ENCODE measurements around the gene HSPA9. TPM values are rescaled to one million over a fixed set of nuclear protein-coding genes. Genes with fewer than 3 reads are reported as not detected.

HSPA9 gene
- total RNA-seq, 1 donor from 2014 or later = 247 TPM

GRCh38 chr5:138557677-138558076 is 17.5 kb downstream of the HSPA9 start:
- Mint-ChIP-seq H3K9me3 (no peaks in the 10 kb centered on the region), H3K4me3 (no peak overlapping the region), H3K36me3 (ENCODE audit: low read depth) (peaks cover 27% of the 10 kb centered on the region), H3K27ac (ENCODE audit: unreplicated experiment) (no peak overlapping the region), H3K4me1 (no peaks in the 10 kb centered on the region), H3K27me3 (ENCODE audit: low read depth) (no peaks in the 10 kb centered on the region)
- TF ChIP-seq CTCF (conservative IDR thresholded peaks at IDR 0.05) = no peak
- no peak for DNase-seq (ENCODE audit: low read depth, low spot score)

GRCh38 chr5:138554143-138554542 is 21.1 kb downstream of the HSPA9 start:
- Mint-ChIP-seq H3K27me3 (ENCODE audit: low read depth) (no peaks in the 10 kb centered on the region), H3K4me3 (no peak overlapping the region), H3K9me3 (no peaks in the 10 kb centered on the region), H3K4me1 (no peaks in the 10 kb centered on the region), H3K27ac (ENCODE audit: unreplicated experiment) (no peak overlapping the region), H3K36me3 (ENCODE audit: low read depth) (peaks cover 17% of the 10 kb centered on the region)
- TF ChIP-seq CTCF (conservative IDR thresholded peaks at IDR 0.05) = no peak
- DNase-seq (ENCODE audit: low read depth, low spot score) = no peak

GRCh38 chr5:138553437-138554095 is 21.6 kb downstream of the HSPA9 start:
- Mint-ChIP-seq H3K27me3 (ENCODE audit: low read depth) (no peaks in the 10 kb centered on the region), H3K27ac (ENCODE audit: unreplicated experiment) (no peak overlapping the region), H3K9me3 (no peaks in the 10 kb centered on the region), H3K4me1 (no peaks in the 10 kb centered on the region), H3K36me3 (ENCODE audit: low read depth) (peaks cover 14% of the 10 kb centered on the region), H3K4me3 (no peak overlapping the region)
- no peak for TF ChIP-seq CTCF (conservative IDR thresholded peaks at IDR 0.05)
- no peak for DNase-seq (ENCODE audit: low read depth, low spot score)

GRCh38 chr5:138552657-138553056 is 22.5 kb downstream of the HSPA9 start:
- no peak overlapping the region for H3K4me3 Mint-ChIP-seq
- no peak for TF ChIP-seq CTCF (conservative IDR thresholded peaks at IDR 0.05)
- peaks cover 5% of the 10 kb centered on the region for H3K4me1 Mint-ChIP-seq
- no peaks in the 10 kb centered on the region for H3K27me3 Mint-ChIP-seq (ENCODE audit: low read depth)
- H3K9me3 Mint-ChIP-seq = no peaks in the 10 kb centered on the region
- no peak for DNase-seq (ENCODE audit: low read depth, low spot score)
- peaks cover 12% of the 10 kb centered on the region for H3K36me3 Mint-ChIP-seq (ENCODE audit: low read depth)
- no peak overlapping the region for H3K27ac Mint-ChIP-seq (ENCODE audit: unreplicated experiment)

- Mint-ChIP-seq H3K4me1 (peaks cover 21% of the 10 kb centered on the region), H3K36me3 (ENCODE audit: low read depth) (peaks cover 3% of the 10 kb centered on the region), H3K4me3 (no peak overlapping the region), H3K27me3 (ENCODE audit: low read depth) (no peaks in the 10 kb centered on the region), H3K27ac (ENCODE audit: unreplicated experiment) (no peak overlapping the region), H3K9me3 (no peaks in the 10 kb centered on the region)
- no peak for DNase-seq (ENCODE audit: low read depth, low spot score)
- TF ChIP-seq CTCF (conservative IDR thresholded peaks at IDR 0.05) = no peak
Observed at GRCh38 chr5:138549414-138549813, 25.8 kb downstream of the HSPA9 start.
